Hepatocyte (in vitro differentiated cells): Measurements from ENCODE around the gene TBC1D4. TPM values are rescaled to one million over a fixed set of nuclear protein-coding genes. Genes with fewer than 3 reads are reported as not detected.

Source experiments
- DNase-seq: peaks from one replicate; pipeline ENCODE4 v3.0.0-alpha.2; 2016; ENCODE audit warnings: low spot score
- H2AFZ ChIP-seq: fragments of 200-600 bp; sonication (generic); 2 replicates; pipeline ENCODE4 v1.6.0; 2016; ENCODE audit warnings: antibody characterized with exemption, mild to moderate bottlenecking
- H3K27ac ChIP-seq: fragments of 200-600 bp; sonication (generic); 2 replicates; pipeline ENCODE4 v1.5.1; 2016; ENCODE audit warnings: mild to moderate bottlenecking
- H3K27me3 ChIP-seq: fragments of 200-600 bp; sonication (generic); 2 replicates; pipeline ENCODE4 v1.6.1; 2016
- H3K36me3 ChIP-seq: fragments of 200-600 bp; sonication (generic); replicated peaks from 2 replicates; pipeline ENCODE4 v1.5.1; 2016; ENCODE audit warnings: low read depth; ENCODE audit not compliant: insufficient read depth
- H3K4me1 ChIP-seq: fragments of 200-600 bp; sonication (generic); 2 replicates; pipeline ENCODE4 v1.5.1; 2016; ENCODE audit warnings: mild to moderate bottlenecking, moderate library complexity; ENCODE audit not compliant: insufficient read depth
- H3K4me2 ChIP-seq: fragments of 200-600 bp; sonication (generic); 2 replicates; pipeline ENCODE4 v1.6.0; 2016
- H3K4me3 ChIP-seq: fragments of 200-600 bp; sonication (generic); 2 replicates; pipeline ENCODE4 v1.5.1; 2016; ENCODE audit warnings: mild to moderate bottlenecking
- H3K79me2 ChIP-seq: fragments of 200-600 bp; sonication (generic); 2 replicates; pipeline ENCODE4 v1.6.0; 2017; ENCODE audit warnings: mild to moderate bottlenecking
- H3K9me2 ChIP-seq: fragments of 200-600 bp; sonication (generic); replicated peaks from 2 replicates; pipeline ENCODE4 v1.6.0; 2017; ENCODE audit warnings: mild to moderate bottlenecking; ENCODE audit not compliant: insufficient read depth
- H3K9me3 ChIP-seq: fragments of 200-600 bp; sonication (generic); 2 replicates; pipeline ENCODE4 v1.5.1; 2016; ENCODE audit warnings: low read depth, mild to moderate bottlenecking
- H4K20me1 ChIP-seq: fragments of 200-600 bp; sonication (generic); 2 replicates; pipeline ENCODE4 v1.6.0; 2016; ENCODE audit warnings: mild to moderate bottlenecking; ENCODE audit not compliant: insufficient read depth, poor library complexity, severe bottlenecking
- CTCF ChIP-seq: fragments of 200-600 bp; sonication (generic); IDR thresholded peaks from 2 replicates; pipeline ENCODE4 v1.5.1; 2016; ENCODE audit warnings: antibody characterized with exemption, mild to moderate bottlenecking; ENCODE audit not compliant: poor library complexity
- EZH2 ChIP-seq: fragments of 200-600 bp; sonication (generic); IDR thresholded peaks from 2 replicates; pipeline ENCODE4 v1.6.1; 2016; ENCODE audit warnings: antibody characterized with exemption, mild to moderate bottlenecking, borderline replicate concordance
- EZH2phosphoT487 ChIP-seq: fragments of 200-600 bp; sonication (generic); IDR thresholded peaks from one replicate; pipeline ENCODE4 v1.6.1; 2018; ENCODE audit warnings: antibody characterized with exemption, mild to moderate bottlenecking, low read depth, moderate library complexity; ENCODE audit not compliant: unreplicated experiment, severe bottlenecking
- WGBS: methylation state at CpG from one replicate; pipeline ENCODE4 v1.1.6; 2016; ENCODE audit warnings: low lambda C conversion rate; ENCODE audit errors: missing lambda C conversion rate; 5-methylcytosine and 5-hydroxymethylcytosine counted together
- polyA plus RNA-seq: library from polyadenylated mRNA; unstranded; fragments of >200 nt; fragmentation: Nextera tagmentation; extraction: Ambion mirVana; gene quantifications from 2 replicates; pipeline ENCODE4 v1.2.1, GENCODE V29; 2016
- total RNA-seq: library from RNA; depleted of rRNA; stranded (reverse); fragments of >200 nt; gene quantifications from 2 replicates; pipeline ENCODE4 v1.2.3, GENCODE V29; 2014

The TBC1D4 gene, protein sequence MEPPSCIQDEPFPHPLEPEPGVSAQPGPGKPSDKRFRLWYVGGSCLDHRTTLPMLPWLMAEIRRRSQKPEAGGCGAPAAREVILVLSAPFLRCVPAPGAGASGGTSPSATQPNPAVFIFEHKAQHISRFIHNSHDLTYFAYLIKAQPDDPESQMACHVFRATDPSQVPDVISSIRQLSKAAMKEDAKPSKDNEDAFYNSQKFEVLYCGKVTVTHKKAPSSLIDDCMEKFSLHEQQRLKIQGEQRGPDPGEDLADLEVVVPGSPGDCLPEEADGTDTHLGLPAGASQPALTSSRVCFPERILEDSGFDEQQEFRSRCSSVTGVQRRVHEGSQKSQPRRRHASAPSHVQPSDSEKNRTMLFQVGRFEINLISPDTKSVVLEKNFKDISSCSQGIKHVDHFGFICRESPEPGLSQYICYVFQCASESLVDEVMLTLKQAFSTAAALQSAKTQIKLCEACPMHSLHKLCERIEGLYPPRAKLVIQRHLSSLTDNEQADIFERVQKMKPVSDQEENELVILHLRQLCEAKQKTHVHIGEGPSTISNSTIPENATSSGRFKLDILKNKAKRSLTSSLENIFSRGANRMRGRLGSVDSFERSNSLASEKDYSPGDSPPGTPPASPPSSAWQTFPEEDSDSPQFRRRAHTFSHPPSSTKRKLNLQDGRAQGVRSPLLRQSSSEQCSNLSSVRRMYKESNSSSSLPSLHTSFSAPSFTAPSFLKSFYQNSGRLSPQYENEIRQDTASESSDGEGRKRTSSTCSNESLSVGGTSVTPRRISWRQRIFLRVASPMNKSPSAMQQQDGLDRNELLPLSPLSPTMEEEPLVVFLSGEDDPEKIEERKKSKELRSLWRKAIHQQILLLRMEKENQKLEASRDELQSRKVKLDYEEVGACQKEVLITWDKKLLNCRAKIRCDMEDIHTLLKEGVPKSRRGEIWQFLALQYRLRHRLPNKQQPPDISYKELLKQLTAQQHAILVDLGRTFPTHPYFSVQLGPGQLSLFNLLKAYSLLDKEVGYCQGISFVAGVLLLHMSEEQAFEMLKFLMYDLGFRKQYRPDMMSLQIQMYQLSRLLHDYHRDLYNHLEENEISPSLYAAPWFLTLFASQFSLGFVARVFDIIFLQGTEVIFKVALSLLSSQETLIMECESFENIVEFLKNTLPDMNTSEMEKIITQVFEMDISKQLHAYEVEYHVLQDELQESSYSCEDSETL (N-terminal part only)
- total RNA-seq (17.0 and 17.1 TPM in 2 replicates), polyA plus RNA-seq (7.6 and 10.8 TPM in 2 replicates)

- Histone ChIP-seq H3K9me2 (no peaks in the 10 kb centered on the region), H3K36me3 (no peaks in the 10 kb centered on the region), H3K4me1 (no peaks in the 10 kb centered on the region), H3K9me3 (no peaks in the 10 kb centered on the region), H3K79me2 (peaks cover 27% of the 10 kb centered on the region), H3K27ac (peak within 1 kb of the TSS; percentile 44), H3K27me3 (no peaks in the 10 kb centered on the region), H3K4me2 (peak within 1 kb of the TSS; percentile 96), H2AFZ (peak within 1 kb of the TSS; percentile 75), H3K4me3 (peak within 1 kb of the TSS; percentile 90), H4K20me1 (peaks cover 3% of the 10 kb centered on the region)
- peak; percentile 94 for DNase-seq
- WGBS, result under 1% methylated on average over 42 of the region's 58 CpGs
- TF ChIP-seq CTCF, result peak; percentile 92
- TF ChIP-seq EZH2phosphoT487, result no peak
Measured at GRCh38 chr13:75482070-75482819, at the start of gene TBC1D4. Gene TBC1D4 (minus strand): TSS chr13:75482169. CDS start chr13:75481767, 402 bp downstream.

GRCh38 chr13:75530549-75530961 is 48.6 kb upstream of the TBC1D4 start:
- Histone ChIP-seq H4K20me1 (no peaks in the 10 kb centered on the region), H3K9me2 (no peaks in the 10 kb centered on the region), H3K27me3 (no peaks in the 10 kb centered on the region), H3K9me3 (no peaks in the 10 kb centered on the region), H2AFZ (no peak overlapping the region), H3K27ac (no peak overlapping the region), H3K4me2 (no peak overlapping the region), H3K36me3 (no peaks in the 10 kb centered on the region), H3K4me1 (peaks cover 5% of the 10 kb centered on the region), H3K4me3 (no peak overlapping the region), H3K79me2 (peaks cover 11% of the 10 kb centered on the region)
- DNase-seq, result no peak
- TF ChIP-seq EZH2 (no peak), CTCF (no peak), EZH2phosphoT487 (no peak)

DNA sequence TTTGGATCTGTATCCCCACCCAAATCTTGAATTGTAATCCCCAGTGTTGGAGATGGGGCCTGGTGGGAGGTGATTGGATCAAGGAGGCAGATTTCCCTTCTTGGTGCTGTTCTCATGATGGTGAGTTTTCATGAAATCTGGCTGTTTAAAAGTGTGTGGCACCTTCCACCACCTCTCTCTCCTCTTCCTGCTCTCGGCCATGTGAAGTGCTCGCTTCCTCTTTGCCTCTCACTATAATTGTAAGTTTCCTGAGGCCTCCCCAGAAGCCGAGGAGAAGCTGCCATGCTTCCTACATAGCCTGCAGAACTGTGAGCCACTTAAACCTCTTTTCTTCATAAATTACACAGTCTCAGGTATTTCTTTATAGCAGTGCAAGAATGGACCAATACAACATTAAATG is 40.0 kb upstream of the TBC1D4 start:
- WGBS, result 95% methylated on average over 3 of the region's 3 CpGs
- H3K4me2 ChIP-seq, result no peak overlapping the region

More for the DNA sequence above, 40.0 kb upstream of the TBC1D4 start:
- no peak overlapping the region for H2AFZ ChIP-seq
- no peak overlapping the region for H3K27ac ChIP-seq
- no peaks in the 10 kb centered on the region for H3K9me3 ChIP-seq
- no peaks in the 10 kb centered on the region for H3K4me1 ChIP-seq
- no peaks in the 10 kb centered on the region for H3K9me2 ChIP-seq
- H3K27me3 ChIP-seq, result no peaks in the 10 kb centered on the region
- no peak overlapping the region for H3K4me3 ChIP-seq
- DNase-seq, result no peak
- H3K36me3 ChIP-seq, result no peaks in the 10 kb centered on the region
- no peaks in the 10 kb centered on the region for H4K20me1 ChIP-seq
- no peaks in the 10 kb centered on the region for H3K79me2 ChIP-seq
- TF ChIP-seq EZH2 (no peak), CTCF (no peak), EZH2phosphoT487 (no peak)
